NCI-H2171 (cell line): ENCODE measurements around the gene OR52K2.
"Not testable (repeated sequence)": the region's sequence is repeated elsewhere in the genome, so short reads cannot be mapped to it uniquely, and the experiment has no call there.

Experiments used
- DNase-seq: peaks from one replicate; lab custom pipeline; 2025; lab: John Stamatoyannopoulos, UW

The OR52K2 gene

DNA sequence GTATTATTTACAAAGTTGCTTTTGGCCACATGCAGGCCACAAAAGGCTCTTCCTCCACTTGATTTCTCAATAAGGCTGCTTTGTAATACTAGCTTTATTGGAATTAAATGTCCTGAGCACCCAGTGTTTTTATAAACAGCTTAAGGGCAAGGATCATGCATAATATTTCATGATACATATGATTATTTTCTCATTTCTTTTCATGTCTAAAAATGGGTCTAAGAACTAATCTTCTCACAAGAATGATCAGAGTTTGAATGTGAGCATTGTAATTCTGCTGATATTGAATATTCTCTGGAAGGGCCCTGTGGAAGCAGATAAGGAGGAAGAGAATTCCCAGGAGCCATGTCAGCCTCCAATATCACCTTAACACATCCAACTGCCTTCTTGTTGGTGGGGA is at the start of gene OR52K2:
OR52K2 (plus strand) TSS at position 301 of the 400 bp plus-strand sequence; CDS start at position 346, 45 bp downstream.
- DNase-seq, result no peak

DNA sequence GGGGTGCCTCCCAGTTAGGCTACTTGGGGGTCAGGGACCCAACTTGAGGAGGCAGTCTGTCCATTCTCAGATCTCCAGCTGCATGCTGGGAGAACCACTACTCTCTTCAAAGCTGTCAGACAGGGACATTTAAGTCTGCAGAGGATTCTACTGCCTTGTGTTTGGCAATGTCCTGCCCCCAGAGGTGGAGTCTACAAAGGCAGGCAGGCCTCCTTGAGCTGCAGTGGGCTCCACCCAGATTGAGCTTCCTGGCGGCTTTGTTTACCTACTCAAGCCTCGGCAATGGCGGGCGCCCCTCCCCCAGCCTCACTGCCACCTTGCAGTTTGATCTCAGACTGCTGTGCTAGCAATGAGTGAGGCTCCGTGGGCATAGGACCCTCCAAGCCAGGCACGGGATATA is 42.9 kb upstream of the OR52K2 start:
- DNase-seq, result not testable (repeated sequence)

DNA sequence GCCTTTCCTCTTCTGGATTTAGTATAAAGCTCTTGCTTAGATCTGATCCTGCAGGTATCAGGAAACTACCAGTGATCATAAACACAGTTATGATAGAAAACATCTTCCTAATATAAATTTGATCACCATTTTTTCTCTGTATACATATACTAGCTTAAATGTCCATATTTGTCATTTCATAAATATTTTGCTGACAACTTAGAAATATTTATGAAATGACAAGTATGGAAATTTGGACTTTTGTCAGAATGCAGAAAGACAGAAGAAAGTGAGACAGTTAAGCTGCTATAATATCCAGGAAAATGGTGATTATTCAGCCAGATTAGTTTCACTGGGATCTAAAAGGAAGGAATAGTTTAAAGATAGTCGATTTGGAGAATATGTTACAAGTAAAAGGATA is 32.8 kb upstream of the OR52K2 start:
- DNase-seq, result no peak

- DNase-seq, result no peak
Observed at GRCh38 chr11:4416816-4417215, 32.3 kb upstream of the OR52K2 start.

DNA sequence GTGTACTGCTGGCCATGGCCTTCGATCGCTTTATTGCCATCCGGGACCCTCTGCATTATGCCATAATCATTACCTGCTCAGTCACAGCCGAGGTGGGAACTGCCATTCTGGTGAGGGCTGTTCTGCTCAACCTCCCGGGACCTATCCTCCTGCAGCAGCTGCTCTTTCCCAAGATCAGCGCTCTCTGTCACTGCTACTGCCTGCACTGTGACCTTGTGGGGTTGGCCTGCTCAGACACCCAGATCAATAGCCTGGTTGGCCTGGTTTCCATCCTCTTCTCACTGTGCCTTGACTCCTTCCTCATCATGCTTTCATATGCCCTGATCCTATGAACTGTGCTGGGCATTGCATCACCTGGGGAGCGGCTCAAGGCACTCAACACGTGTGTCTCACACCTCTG is 30.7 kb upstream of the OR52K2 start:
- no peak for DNase-seq

- DNase-seq, result no peak
Observed at GRCh38 chr11:4430051-4430450, 19.0 kb upstream of the OR52K2 start.

- DNase-seq, result no peak
Observed at GRCh38 chr11:4433856-4434255, 15.2 kb upstream of the OR52K2 start.

GRCh38 chr11:4436411-4436810 is 12.7 kb upstream of the OR52K2 start:
- DNase-seq, result no peak

- no peak for DNase-seq
Observed at GRCh38 chr11:4441515-4441914, 7.6 kb upstream of the OR52K2 start.

DNA sequence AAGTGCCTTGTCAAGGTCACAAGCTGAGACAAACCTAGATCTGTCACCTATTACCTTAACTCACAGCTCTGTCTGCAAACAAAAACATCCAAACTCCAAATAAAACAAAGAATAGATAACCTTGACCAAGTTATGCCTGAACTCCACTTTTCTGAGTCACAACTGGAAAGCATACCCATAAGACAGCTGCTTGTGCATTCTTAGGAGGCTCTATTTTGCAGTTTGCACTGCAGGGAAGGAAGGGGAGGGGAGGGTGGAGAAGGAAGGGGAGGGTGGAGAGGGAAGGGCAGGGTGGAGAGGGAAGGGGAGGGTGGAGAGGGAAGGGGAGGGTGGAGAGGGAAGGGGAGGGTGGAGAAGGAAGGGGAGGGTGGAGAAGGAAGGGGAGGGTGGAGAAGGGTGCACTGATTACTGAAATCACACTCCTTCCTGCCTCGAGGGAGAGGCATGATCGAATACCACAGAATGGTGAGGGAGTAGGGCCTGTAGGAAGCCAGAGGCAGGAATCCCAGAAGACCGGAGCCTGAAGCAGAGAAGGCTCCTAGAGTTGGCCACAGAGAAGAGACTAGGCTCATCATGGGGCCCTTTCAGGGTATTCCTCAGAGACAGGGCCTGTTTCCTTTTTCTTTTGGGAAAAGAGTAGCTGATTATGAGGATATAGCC is 5.7 kb upstream of the OR52K2 start:
- DNase-seq, result no peak

DNA sequence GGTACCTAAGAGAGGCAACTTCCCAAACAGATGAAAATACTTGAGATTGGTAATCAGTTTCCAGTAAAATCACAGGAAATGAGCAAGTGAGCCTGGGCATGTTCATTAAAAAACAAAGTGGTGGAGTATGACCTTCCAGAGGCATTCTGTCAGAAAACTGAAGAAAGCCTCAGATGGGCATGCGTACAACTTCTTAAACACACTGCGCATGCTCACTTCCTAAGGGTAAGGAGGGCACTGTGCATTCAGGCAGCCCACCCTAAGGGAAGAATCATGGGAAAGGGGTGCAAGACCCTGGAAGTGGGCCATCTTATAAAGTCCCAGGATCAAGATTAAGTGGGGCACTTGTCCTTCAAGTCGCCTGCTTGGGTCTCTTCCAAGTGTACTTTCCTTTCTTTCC is 4.0 kb downstream of the OR52K2 start:
- DNase-seq, result no peak

GRCh38 chr11:4454021-4454420 is 4.9 kb downstream of the OR52K2 start:
- no peak for DNase-seq

- no peak for DNase-seq
Observed at GRCh38 chr11:4455419-4455818, 6.3 kb downstream of the OR52K2 start.

GRCh38 chr11:4459500-4459899 is 10.4 kb downstream of the OR52K2 start:
- DNase-seq, result no peak

- no peak for DNase-seq
Observed at GRCh38 chr11:4460151-4460550, 11.1 kb downstream of the OR52K2 start.

- no peak for DNase-seq
Observed at GRCh38 chr11:4464216-4465159, 15.4 kb downstream of the OR52K2 start.

- DNase-seq, result no peak
Observed at GRCh38 chr11:4465407-4465806, 16.3 kb downstream of the OR52K2 start.

GRCh38 chr11:4466131-4466870 is 17.2 kb downstream of the OR52K2 start:
- no peak for DNase-seq

DNA sequence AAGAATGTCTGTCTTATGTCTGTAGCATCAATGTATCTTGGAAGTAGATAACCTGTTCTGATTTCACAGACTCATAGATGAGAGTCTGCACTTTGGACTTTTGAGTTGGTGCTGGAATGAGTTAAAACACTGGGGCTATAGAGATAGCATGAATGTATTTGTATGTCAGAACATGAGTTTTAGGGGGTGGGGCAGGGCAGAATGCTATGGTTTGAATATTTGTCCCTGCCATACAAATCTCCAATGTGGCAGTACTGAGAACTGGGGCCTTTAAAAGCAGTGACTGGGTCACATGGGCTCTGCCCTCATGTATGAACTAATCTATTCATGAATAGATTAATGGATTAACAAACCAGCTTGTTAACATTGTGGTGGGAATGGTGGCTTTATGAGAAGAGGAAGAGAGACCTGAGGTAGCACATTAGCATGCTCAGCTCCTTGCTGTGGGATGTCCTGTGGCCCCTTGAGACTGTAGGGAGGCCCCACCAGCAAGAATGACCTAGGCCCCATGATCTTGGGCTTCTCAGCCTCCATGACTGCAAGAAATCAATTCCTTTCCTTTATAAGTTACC is 17.9 kb downstream of the OR52K2 start:
- no peak for DNase-seq

DNA sequence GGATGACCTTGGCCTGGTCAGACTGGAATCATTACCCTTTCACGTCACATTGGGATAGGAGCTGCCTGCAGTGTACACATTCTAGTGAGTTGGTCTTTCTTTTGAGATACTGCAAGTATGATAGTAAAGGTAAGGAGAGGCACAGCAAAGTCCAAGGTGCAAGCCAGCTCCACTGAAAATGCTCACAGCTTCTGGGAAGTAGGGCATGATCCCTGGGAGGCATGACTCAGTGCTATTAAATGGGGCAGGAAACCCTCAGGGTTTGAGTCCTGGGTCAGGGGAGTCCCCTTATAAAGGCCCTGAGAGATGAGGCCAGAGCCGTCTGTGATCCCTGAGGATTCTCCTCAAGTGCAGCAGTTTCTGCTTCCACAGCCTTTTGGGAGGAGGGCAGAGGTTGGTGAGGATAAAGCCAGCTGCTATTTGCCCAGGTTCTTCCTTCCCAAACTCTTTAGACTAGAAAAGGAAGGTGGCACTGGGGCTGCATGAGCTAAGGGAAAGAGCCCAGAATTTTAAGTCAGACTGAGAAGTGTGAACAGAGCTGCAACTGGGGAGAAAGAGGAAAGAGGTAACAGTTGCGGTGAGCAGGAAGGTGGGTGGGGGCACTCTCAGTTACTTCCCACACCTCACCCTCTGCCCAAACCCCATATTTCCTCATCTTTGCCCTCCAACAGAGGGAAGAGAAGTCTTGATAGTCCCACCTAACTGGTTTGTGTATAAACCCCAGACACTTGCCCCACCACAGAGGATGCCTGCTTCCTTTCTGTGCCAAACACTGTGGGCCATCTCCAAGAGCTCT is 18.9 kb downstream of the OR52K2 start:
- no peak for DNase-seq

DNA sequence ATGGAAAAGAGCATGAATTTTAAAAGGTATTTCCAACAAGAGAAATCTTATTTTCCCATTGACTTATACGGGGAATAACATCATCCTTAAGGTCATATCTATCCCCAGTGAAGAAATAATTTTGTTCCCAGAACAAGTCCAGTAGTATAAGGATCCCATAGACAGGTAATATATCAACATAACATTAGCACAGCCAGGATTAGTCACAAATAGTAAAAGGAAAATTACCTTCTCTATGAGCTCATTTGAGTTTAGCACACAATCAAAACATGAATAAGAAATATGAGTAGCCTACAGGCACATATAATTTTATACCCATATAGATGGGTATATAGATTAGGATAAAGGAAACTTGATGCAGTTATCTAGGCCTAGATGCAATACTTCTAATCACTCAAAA is 30.5 kb downstream of the OR52K2 start:
- DNase-seq, result no peak
